RPMI8226 (cell line): ENCODE data around the gene WNT9B.
A peak's percentile ranks its signal among the peaks of the same experiment; 100 is the strongest.

Experiments
- DNase-seq: peaks from one replicate; pipeline ENCODE4 v3.0.0-alpha.2; 2015

Gene WNT9B

GRCh38 chr17:46859996-46860395, 8.6 kb downstream of the WNT9B start:
- DNase-seq, result no peak

- DNase-seq, result peak; percentile 44
These were observed 11.6 kb downstream of the WNT9B start for GRCh38 chr17:46862949-46863348.

DNA sequence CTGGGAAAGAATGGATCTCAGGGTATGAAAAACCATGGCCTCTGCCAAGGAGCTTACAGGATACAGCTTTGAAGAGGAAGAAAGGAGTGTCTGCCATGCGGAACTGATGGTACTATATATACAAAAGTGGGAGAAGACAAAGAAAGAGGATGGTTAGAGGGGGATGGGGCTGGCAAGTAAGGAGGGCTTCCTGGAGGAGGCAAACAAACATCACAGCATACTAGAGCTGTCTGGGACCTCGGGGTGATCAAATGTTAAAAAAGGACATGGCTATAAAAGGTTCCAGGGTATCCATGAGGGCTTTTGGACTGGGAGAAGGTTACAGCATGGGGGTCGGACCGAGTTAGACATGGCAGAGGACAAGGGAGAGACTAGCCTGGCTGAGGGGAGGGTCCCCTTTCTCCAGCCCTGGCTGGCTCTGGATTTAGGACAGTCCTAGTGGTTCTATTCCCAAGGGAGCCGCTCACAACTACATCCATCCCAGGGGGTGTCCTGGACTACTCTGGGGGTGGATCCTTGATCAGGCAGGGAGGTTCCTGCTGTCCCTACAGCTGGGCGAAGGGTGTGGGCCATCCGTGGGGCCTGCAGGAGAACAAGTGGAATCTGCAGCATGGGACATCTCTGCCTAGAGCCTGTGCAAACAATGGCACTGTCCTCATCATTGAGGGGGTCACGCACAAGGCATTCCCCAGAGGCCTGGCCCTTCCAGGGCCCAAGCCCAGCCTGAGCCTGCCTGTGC, 12.2 kb downstream of the WNT9B start:
- no peak for DNase-seq

- peak; percentile 21 for DNase-seq
These were observed 13.7 kb downstream of the WNT9B start for GRCh38 chr17:46865100-46865499.

- DNase-seq, result no peak
These were observed 14.9 kb downstream of the WNT9B start for GRCh38 chr17:46866325-46866724.

- no peak for DNase-seq
These were observed 15.4 kb downstream of the WNT9B start for GRCh38 chr17:46866747-46867146.

DNA sequence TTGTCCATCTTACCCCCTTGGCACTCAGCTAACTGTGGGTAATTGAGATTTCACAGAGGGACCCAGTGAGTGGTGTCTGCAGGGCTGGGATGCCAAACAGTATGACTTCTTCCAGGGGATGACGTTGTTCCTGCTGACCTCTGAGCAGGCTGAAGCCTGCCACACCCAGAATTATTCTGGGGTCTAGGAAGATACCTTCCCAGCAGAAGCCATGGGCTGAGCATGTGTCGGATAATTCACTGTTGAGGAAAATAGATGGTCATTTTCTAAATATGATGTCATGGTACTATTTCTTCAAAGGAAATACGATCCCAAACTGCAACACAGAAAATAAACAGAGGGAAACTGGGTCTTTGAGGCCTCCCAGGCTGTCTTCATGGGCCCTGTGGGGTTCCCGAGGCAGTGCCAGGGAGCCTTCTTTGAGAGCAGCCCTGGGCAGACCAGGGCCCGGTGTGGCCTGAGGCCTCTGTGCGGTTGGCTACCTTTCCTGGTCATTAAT, 17.4 kb downstream of the WNT9B start:
- no peak for DNase-seq

- no peak for DNase-seq
These were observed 17.9 kb downstream of the WNT9B start for GRCh38 chr17:46869296-46869695.

- DNase-seq, result no peak
These were observed 18.8 kb downstream of the WNT9B start for GRCh38 chr17:46869975-46870803.

DNA sequence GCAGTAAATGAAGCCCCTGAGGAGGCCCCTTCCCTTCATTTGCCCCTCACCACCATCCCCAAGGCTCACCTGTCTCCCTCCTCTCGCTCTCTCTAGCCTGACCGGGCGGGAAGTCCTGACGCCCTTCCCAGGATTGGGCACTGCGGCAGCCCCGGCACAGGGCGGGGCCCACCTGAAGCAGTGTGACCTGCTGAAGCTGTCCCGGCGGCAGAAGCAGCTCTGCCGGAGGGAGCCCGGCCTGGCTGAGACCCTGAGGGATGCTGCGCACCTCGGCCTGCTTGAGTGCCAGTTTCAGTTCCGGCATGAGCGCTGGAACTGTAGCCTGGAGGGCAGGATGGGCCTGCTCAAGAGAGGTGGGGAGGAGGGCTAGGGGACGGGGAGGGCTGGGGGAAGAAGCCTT, 21.0 kb downstream of the WNT9B start:
- DNase-seq, result peak; percentile 48

DNA sequence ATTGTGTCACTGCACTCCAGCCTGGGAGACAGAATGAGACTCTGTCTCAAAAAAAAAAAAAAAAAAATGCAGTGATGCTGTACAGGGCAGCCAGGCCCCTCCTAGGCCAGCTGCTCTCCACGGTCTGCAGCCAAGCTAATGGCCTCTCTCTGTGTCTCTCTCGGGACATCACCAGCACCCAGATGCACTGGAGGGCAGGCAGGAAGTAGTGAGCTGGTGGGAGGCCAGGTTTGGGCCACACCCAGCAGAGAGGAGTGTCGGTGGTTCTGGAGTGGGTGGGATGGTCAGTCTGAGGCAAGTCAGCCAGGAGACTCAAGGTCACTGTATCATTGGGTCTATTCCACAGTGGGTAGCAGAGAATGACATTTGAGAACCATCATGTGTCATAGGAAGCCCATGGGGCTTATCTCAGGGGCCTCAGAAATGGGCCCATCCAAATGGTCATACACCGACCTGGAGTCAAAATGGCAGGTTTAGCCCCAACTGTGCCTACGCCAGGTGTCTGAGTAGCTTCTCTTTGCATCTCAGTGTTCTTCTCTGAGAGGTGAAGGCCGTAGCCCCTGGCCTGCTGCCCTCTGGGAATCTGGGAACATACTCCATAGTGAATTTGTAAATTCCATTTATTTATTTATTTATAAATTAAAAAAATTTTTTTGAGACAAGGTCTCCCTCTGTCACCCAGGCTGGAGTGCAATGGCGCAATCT, 22.7 kb downstream of the WNT9B start:
- DNase-seq, result peak; percentile 61

DNA sequence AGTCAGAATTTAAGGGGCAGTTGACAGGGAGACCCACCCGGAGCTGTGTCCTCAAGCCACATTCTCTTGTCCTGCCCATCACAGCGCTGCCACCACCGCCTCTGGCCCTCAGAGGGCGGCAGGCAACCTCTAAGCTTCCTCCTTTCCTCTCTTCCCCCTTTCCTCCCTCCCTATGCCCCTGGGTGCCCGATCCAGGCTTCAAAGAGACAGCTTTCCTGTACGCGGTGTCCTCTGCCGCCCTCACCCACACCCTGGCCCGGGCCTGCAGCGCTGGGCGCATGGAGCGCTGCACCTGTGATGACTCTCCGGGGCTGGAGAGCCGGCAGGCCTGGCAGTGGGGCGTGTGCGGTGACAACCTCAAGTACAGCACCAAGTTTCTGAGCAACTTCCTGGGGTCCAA, 23.5 kb downstream of the WNT9B start:
- DNase-seq, result no peak

GRCh38 chr17:46875849-46876352, 24.5 kb downstream of the WNT9B start:
- no peak for DNase-seq

DNA sequence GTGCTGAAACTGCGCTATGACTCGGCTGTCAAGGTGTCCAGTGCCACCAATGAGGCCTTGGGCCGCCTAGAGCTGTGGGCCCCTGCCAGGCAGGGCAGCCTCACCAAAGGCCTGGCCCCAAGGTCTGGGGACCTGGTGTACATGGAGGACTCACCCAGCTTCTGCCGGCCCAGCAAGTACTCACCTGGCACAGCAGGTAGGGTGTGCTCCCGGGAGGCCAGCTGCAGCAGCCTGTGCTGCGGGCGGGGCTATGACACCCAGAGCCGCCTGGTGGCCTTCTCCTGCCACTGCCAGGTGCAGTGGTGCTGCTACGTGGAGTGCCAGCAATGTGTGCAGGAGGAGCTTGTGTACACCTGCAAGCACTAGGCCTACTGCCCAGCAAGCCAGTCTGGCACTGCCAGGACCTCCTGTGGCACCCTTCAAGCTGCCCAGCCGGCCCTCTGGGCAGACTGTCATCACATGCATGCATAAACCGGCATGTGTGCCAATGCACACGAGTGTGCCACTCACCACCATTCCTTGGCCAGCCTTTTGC, 25.0 kb downstream of the WNT9B start:
- DNase-seq, result peak; percentile 93

- no peak for DNase-seq
These were observed 25.5 kb downstream of the WNT9B start for GRCh38 chr17:46876926-46877325.

GRCh38 chr17:46877466-46877865, 26.1 kb downstream of the WNT9B start:
- DNase-seq, result peak; percentile 34

DNA sequence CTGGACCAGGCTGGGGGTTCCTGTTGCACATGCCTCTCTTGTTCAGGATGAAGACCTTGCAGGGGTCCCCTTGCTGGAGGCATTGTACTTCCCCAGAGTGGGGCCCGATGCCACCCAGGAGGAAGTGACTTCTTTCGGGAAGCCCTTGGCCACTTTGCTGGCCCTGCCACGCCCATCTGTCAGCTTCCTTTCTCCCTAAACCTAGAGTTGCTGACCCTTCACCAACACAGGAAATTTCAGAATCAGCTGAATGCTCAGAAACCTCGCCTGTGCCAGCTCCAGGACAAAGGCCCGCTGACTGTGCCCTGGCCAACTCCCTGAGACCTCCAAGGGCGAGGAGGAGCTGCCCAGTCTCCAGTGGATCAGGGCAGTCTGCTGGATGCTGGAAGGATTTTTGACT, 26.7 kb downstream of the WNT9B start:
- DNase-seq, result peak; percentile 56

DNA sequence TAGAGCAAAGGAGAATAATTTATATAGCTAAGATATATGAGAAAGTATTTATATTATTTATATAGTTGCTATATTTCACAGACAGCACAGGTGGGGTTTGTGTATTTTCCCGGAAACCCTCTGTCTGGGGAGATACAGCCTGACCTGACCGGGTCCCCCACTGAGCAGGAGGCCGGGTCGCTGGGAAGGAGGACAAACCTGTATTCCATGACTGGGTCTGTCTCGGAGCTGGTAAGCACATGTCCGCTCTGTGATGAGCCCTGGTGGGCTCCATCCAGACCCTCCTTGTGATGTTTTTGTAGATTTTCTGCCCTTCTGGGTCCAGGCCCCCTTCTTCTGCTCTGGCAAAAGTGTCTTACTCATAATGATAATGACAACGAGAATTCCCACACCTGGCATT, 27.7 kb downstream of the WNT9B start:
- no peak for DNase-seq

GRCh38 chr17:46881015-46881414, 29.6 kb downstream of the WNT9B start:
- no peak for DNase-seq

GRCh38 chr17:46882666-46883065, 31.3 kb downstream of the WNT9B start:
- no peak for DNase-seq

DNA sequence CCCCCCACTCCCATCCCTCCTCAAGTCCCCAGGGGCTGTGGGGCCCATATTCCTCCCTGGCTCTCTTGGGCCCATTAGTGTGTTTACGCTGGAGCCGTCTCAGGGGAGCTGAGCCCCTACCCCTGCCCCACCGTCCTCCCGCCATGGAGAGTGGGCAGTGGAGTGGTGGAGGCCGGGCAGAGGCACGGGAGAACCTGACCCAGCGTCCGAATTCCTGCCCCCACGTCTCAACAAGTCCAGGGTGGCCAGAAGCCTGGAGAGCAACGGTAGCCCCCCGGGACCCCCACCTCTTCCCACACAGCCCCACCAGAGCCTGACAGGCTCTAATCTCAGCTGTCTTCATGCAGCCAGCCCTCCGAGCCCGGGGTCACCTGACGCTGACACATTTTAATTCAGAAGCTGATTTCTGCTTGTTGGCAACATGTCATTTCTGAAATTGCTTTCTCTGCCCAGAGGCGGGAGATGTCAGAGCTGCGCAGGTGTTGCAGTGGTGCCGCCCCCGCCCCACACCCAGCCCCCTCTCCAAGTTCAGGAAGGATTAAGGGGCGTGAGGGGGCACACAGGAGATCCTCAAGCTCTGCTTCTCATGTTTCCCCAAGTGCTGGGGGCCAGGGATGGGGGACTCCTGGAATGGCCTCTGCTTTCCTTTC, 32.6 kb downstream of the WNT9B start:
- DNase-seq, result no peak

- no peak for DNase-seq
These were observed 33.2 kb downstream of the WNT9B start for GRCh38 chr17:46884552-46884951.
